ENCODE data around the gene SLC27A1.
"Not testable (repeated sequence)": the region's sequence is repeated elsewhere in the genome, so short reads cannot be mapped to it uniquely, and the experiment has no call there.

SLC27A1 gene

DNA sequence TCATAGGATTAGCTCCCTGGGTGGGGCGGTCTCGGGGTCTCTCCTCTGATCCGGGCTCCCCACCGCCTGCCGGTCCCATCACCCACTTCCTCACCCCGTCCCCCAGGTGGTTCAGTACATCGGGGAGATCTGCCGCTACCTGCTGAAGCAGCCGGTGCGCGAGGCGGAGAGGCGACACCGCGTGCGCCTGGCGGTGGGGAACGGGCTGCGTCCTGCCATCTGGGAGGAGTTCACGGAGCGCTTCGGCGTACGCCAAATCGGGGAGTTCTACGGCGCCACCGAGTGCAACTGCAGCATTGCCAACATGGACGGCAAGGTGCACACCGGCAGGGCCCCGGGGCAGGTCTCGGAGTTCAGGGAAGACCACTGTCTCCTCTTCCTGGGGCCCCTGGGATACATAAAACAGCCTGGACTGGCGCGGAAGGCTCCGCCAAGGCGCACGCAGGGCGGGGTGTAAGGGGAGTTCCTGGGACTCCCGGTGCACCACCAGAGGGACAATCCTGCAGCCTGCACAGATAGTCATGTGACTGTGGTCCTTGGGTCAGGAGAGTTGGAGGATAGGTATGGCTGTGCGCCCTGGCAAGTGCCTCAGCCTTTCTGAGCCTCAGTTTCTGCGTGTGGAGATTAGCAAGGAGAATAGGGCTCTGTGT is 26.9 kb downstream of the SLC27A1 start:
- DNase-seq: no peak
- Histone ChIP-seq H3K4me1 (ENCODE audit: low read length) (no peaks in the 10 kb centered on the region), H3K79me2 (ENCODE audit: low read length) (no peaks in the 10 kb centered on the region), H3K4me3 (ENCODE audit: low read length) (no peak overlapping the region), H3K4me2 (ENCODE audit: low read depth, low read length) (no peak overlapping the region), H3K9ac (ENCODE audit: low read length) (no peak overlapping the region), H4K20me1 (ENCODE audit: insufficient read depth, low read length) (no peaks in the 10 kb centered on the region), H3K9me3 (replicated peaks; ENCODE audit: insufficient read depth, low read length) (no peaks in the 10 kb centered on the region), H3K27ac (ENCODE audit: low read length) (no peak overlapping the region), H3K27me3 (replicated peaks; ENCODE audit: insufficient read depth, low read length) (peaks cover 21% of the 10 kb centered on the region), H3F3A (ENCODE audit: insufficient read depth, low read length) (no peaks in the 10 kb centered on the region), H3K36me3 (replicated peaks; ENCODE audit: insufficient read depth, low read length) (no peaks in the 10 kb centered on the region), H2AFZ (ENCODE audit: low read length) (no peak overlapping the region), H3K9me2 (replicated peaks; ENCODE audit: insufficient read depth, low read length) (no peaks in the 10 kb centered on the region)
- TF ChIP-seq EZH2 (optimal IDR thresholded peaks at IDR 0.05; ENCODE audit: low read depth, low read length) (no peak), EZH2phosphoT487 (IDR thresholded peaks at IDR 0.05; ENCODE audit: low read length) (no peak)
- TF ChIP-seq, protein P1, sequence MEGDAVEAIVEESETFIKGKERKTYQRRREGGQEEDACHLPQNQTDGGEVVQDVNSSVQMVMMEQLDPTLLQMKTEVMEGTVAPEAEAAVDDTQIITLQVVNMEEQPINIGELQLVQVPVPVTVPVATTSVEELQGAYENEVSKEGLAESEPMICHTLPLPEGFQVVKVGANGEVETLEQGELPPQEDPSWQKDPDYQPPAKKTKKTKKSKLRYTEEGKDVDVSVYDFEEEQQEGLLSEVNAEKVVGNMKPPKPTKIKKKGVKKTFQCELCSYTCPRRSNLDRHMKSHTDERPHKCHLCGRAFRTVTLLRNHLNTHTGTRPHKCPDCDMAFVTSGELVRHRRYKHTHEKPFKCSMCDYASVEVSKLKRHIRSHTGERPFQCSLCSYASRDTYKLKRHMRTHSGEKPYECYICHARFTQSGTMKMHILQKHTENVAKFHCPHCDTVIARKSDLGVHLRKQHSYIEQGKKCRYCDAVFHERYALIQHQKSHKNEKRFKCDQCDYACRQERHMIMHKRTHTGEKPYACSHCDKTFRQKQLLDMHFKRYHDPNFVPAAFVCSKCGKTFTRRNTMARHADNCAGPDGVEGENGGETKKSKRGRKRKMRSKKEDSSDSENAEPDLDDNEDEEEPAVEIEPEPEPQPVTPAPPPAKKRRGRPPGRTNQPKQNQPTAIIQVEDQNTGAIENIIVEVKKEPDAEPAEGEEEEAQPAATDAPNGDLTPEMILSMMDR (IDR thresholded peaks at IDR 0.05; ENCODE audit: low read length): no peak

DNA sequence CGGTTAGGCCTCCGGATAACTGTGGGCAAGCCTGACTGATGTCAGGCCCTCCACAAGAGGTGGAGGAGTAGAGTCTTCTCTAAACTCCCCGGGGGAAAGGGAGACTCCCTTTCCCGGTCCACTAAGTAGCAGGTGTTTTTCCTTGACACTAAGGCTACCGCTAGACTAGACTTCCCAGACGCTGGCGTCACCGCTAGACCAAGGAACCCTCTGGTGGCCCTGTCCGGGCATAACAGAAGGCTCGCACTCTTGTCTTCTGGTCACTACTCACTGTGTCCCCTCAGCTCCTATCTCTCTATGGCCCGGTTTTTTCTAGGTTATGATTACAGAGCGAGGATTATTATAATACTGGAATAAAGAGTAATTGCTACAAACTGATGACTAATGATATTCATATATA is 28.7 kb downstream of the SLC27A1 start:
- H3K4me1 ChIP-seq (ENCODE audit: low read length); H3K9me3 ChIP-seq (replicated peaks; ENCODE audit: insufficient read depth, low read length); H3K27ac ChIP-seq (ENCODE audit: low read length); H2AFZ ChIP-seq (ENCODE audit: low read length); H3K9me2 ChIP-seq (replicated peaks; ENCODE audit: insufficient read depth, low read length); H4K20me1 ChIP-seq (ENCODE audit: insufficient read depth, low read length); H3K4me2 ChIP-seq (ENCODE audit: low read depth, low read length); H3K4me3 ChIP-seq (ENCODE audit: low read length); H3F3A ChIP-seq (ENCODE audit: insufficient read depth, low read length); H3K9ac ChIP-seq (ENCODE audit: low read length); DNase-seq; H3K79me2 ChIP-seq (ENCODE audit: low read length); H3K36me3 ChIP-seq (replicated peaks; ENCODE audit: insufficient read depth, low read length): not testable (repeated sequence)
- H3K27me3 ChIP-seq (replicated peaks; ENCODE audit: insufficient read depth, low read length): peaks cover 12% of the 10 kb centered on the region

DNA sequence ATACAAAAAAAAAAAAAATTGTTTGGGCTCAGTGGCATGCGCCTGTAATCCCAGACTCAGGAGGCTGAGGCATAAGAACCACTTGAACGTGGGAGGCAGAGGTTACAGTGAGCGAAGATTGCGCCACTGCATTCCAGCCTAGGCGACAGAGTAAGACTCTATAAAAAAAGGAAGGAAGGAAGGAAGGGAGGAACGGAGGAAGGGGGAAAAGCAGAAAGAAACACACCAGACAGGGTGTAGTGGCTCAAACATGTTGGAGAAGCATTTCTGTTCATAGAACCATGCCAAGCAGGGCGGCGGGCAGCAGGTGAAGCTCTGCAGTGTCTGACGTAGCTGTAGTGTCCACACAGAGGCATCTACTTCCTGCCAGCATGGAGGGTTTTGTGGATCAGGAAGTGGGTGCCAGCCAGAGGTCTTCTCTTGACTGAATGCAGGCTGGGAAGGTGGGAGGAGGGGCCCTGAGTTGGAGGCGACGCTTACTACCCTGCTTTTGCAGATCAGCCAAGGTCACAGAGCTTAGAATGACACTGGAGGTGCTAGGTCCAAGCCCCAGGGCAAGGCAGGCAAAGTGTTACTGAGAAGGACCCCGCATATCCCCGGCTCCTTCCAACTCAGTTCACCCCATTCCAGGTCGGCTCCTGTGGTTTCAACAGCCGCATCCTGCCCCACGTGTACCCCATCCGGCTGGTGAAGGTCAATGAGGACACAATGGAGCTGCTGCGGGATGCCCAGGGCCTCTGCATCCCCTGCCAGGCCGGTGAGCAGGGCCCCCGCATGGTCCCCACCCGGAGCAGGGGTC is 29.5 kb downstream of the SLC27A1 start:
- Histone ChIP-seq H2AFZ (ENCODE audit: low read length) (no peak overlapping the region), H3F3A (ENCODE audit: insufficient read depth, low read length) (no peaks in the 10 kb centered on the region), H4K20me1 (ENCODE audit: insufficient read depth, low read length) (no peaks in the 10 kb centered on the region), H3K9me2 (replicated peaks; ENCODE audit: insufficient read depth, low read length) (no peaks in the 10 kb centered on the region), H3K4me3 (ENCODE audit: low read length) (no peak overlapping the region), H3K9me3 (replicated peaks; ENCODE audit: insufficient read depth, low read length) (no peaks in the 10 kb centered on the region), H3K9ac (ENCODE audit: low read length) (no peak overlapping the region), H3K4me1 (ENCODE audit: low read length) (no peaks in the 10 kb centered on the region), H3K79me2 (ENCODE audit: low read length) (no peaks in the 10 kb centered on the region), H3K27ac (ENCODE audit: low read length) (no peak overlapping the region), H3K27me3 (replicated peaks; ENCODE audit: insufficient read depth, low read length) (peaks cover 9% of the 10 kb centered on the region), H3K4me2 (ENCODE audit: low read depth, low read length) (no peak overlapping the region), H3K36me3 (replicated peaks; ENCODE audit: insufficient read depth, low read length) (no peaks in the 10 kb centered on the region)
- no peak for DNase-seq
- TF ChIP-seq EZH2 (optimal IDR thresholded peaks at IDR 0.05; ENCODE audit: low read depth, low read length) (no peak), EZH2phosphoT487 (IDR thresholded peaks at IDR 0.05; ENCODE audit: low read length) (no peak)
- TF ChIP-seq, protein P1 (IDR thresholded peaks at IDR 0.05; ENCODE audit: low read length): no peak

Data from MM.1S (cell line).